Heart left ventricle (tissue), 13 donors: ENCODE data around the gene JDP2.

Source experiments
- POLR2A ChIP-seq, 2 donors: fragments of 450-650 bp; IDR thresholded peaks; one replicate each; pipeline ENCODE4 v1.6.1; 2017; ENCODE audit warnings: antibody characterized with exemption in 2 of 2, mild to moderate bottlenecking in 2 of 2, moderate library complexity in 2 of 2
- TF ChIP-seq, protein P1 (sequence below), 12 donors: fragments of 200-600 bp; sonication (generic) in 4 of 12; IDR thresholded peaks; one replicate each; pipeline versions ENCODE4 v1.5.0 to v1.8.0; 2018 to 2022; ENCODE audit warnings: antibody characterized with exemption in 12 of 12, mild to moderate bottlenecking in 5 of 12
- donor health status: ischemic (EF 13 %, LVEDD 7.1; RV severe dilation, severe dysfunction).
- donor health status: DM: no; HTN: yes; CAD: no.
- donor health status: DM: no; HTN: no; CAD: no.
- donor health status: ischemic (EF 25% LVEDD 6.9; RV normal size, moderate dysfunction).
- donor health status: ischemic (EF 25% LVEDD 5.7; RV mildly dilated, moderate dysfunction).
- donor health status: ischemic (EF 35%, LVEDD 5.7; RV mildly dilated, moderate dysfunction).
- donor health status: nonischemic (EF 11% LVEDD 7.7; RV severe dilation, severe dysfunction).
- donor health status: DM: yes; HTN: yes; CAD: no.
- donor health status: PGD.
- donor health status: ischemic (EF 29% LVEDD 5.4; RV normal size, mild dysfunction).
- donor health status: nonischemic (EF 23%, LVEDD 6.1; RV moderate dilation, normal function).

DNA sequence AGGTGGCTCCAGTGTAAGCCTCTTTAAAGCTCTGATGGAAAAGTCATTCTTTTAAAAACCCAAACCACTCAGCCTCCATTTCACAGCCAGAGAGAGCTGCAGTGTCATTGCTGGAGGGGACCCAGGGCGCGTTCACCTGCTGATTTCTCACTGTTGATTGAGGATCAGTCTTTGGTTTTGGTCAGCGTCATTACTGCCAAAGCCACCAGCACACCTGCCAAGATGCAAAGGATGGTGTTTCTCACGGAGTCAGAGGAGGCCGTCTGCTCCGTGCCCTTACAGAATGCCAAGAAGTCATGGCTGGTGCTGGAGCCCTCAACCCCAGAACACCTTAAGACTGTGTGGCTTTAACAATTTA is 61.6 kb downstream of the JDP2 start:
- TF ChIP-seq, protein P1, sequence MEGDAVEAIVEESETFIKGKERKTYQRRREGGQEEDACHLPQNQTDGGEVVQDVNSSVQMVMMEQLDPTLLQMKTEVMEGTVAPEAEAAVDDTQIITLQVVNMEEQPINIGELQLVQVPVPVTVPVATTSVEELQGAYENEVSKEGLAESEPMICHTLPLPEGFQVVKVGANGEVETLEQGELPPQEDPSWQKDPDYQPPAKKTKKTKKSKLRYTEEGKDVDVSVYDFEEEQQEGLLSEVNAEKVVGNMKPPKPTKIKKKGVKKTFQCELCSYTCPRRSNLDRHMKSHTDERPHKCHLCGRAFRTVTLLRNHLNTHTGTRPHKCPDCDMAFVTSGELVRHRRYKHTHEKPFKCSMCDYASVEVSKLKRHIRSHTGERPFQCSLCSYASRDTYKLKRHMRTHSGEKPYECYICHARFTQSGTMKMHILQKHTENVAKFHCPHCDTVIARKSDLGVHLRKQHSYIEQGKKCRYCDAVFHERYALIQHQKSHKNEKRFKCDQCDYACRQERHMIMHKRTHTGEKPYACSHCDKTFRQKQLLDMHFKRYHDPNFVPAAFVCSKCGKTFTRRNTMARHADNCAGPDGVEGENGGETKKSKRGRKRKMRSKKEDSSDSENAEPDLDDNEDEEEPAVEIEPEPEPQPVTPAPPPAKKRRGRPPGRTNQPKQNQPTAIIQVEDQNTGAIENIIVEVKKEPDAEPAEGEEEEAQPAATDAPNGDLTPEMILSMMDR (IDR thresholded peaks at IDR 0.05), result no peak
- no peak for TF ChIP-seq POLR2A (IDR thresholded peaks at IDR 0.05)
